Measurements from ENCODE around the gene TESMIN. TPM values are rescaled to one million over a fixed set of nuclear protein-coding genes. Genes with fewer than 3 reads are reported as not detected.

TESMIN gene
- total RNA-seq, 1 donor from 2014 or later = 1.2 TPM

GRCh38 chr11:68714060-68714856 is 37.1 kb downstream of the TESMIN start:
- FAIRE-seq = no peak

GRCh38 chr11:68711114-68711513 is 40.2 kb downstream of the TESMIN start:
- FAIRE-seq = no peak
- DNase-seq (ENCODE audit: low spot score in 2 of 2) = no peak

More at GRCh38 chr11:68714060-68714856, 37.1 kb downstream of the TESMIN start:
- DNase-seq (ENCODE audit: low spot score in 2 of 2) = no peak

GRCh38 chr11:68710409-68710808 is 40.9 kb downstream of the TESMIN start:
- DNase-seq (ENCODE audit: low spot score in 2 of 2) = no peak

DNA sequence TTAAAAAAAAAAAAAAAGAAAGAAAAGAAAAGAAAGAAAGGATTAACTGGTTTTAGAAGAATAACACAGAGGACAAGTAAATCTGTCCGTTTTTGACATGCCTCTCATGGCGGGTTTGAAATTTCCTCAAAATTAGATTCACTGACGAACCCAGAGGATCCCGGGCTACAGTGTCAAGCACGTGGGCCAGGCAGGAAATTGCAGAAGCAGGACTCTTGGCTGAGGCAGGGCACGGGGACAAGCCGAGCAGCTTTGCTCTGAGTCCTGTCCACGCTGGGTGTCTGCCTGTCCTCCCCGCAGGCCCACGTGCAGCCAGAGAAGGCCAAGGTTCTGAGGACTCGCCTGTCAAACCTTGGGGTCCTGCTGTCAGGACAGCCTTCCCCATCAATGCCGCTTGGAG is 42.3 kb downstream of the TESMIN start:
- FAIRE-seq (no peak), DNase-seq (ENCODE audit: low spot score in 2 of 2) (no peak)

More at GRCh38 chr11:68710409-68710808, 40.9 kb downstream of the TESMIN start:
- FAIRE-seq = no peak

DNA sequence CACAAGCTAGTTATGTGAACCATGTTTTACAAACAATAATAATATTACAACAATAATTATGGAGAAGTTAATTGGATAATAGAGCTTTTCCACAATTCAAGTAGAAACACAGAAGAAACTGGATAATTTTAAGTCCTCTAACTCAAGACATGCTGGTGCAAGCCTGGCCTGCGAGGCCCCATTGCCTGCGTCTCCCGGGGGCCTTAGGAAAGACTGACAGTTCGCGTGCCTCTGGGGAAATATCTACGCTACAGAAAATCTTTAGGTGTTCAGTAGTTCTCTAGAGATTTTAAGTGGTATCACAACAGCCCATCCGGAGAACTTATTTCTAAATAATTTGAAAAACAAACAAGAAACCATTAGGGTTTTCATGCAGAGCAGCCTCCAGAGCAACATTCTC is 43.8 kb downstream of the TESMIN start:
- FAIRE-seq (no peak), DNase-seq (ENCODE audit: low spot score in 2 of 2) (no peak)

GRCh38 chr11:68704887-68705286 is 46.4 kb downstream of the TESMIN start:
- no peak for DNase-seq (ENCODE audit: low spot score in 2 of 2)
- no peak for FAIRE-seq

GRCh38 chr11:68698993-68699392 is 52.3 kb downstream of the TESMIN start:
- no peak for DNase-seq (ENCODE audit: low spot score in 2 of 2)
- FAIRE-seq = no peak

GRCh38 chr11:68695531-68695930 is 55.8 kb downstream of the TESMIN start:
- DNase-seq (ENCODE audit: low spot score in 2 of 2) = no peak
- FAIRE-seq = no peak

DNA sequence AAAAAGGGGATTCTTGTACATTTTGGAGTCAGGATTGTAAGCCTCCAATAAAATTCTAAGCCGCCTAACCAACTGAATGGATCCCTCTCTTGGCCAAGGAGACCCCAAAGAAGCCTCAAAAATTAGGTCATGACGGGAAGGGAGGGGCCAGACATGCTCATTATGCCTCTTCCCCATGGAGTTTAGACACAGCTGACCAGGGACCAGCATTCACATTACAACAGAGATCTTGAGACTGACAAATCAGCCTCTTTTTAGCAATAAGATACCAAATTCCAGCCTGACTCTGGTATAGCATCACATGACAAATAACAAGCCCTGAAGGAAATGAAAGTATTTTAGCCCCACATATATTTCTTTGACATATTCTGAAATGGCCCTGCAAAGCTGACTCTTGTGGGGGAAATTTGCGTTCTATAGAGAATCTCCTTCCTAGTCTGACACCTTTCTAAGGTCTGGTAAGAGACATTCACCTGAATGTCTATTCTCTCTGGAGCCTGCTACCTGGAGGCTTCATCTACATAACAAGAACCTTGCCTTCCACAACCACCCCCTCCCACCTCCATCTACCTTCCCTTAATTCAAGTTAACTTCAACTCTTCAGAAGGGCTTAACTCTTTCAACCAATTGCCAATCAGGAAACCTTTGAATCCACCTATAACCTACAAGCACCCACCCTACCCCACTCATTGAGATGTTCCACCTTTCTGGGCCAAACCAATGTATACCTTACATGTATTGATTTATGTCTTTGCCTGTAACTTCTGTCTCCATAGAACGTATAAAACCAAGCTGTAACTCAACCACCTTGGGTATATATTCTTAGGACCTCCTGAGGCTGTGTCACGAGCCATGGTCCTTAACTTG is 56.7 kb downstream of the TESMIN start:
- DNase-seq (ENCODE audit: low spot score in 2 of 2) (no peak), FAIRE-seq (no peak)

GRCh38 chr11:68693484-68693882 is 57.8 kb downstream of the TESMIN start:
- FAIRE-seq = no peak
- no peak for DNase-seq (ENCODE audit: low spot score in 2 of 2)

DNA sequence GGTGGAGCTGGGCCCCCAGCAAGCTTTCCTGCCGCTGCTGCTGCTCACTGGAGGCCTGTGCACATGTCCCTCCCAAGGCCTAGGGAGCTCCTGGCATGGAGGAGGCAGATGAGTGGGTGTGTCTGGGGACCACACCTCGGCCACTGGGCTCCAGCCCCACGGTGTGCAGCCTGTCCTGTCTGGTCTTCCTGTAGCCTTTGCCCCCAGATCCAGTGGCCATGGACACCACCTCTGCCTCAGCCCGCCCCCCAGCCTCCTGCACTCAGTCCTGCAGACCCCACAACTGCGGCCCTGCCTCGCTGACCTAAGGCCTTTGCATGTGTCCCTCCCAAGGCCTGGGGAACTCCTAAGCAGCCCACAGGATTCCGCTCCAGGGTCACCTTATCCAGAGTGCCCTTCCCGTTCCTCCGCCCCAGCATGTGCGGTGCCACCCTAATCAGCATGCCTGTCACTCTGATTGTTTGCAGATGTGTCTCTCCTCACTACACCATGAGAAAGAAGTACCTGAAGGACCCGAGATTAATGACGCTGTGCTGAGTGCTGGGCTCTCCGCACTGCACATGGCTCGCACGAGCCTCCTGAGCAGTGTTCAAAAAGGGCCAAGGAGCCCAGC is 58.3 kb downstream of the TESMIN start:
- no peak for DNase-seq (ENCODE audit: low spot score in 2 of 2)
- no peak for FAIRE-seq

- DNase-seq (ENCODE audit: low spot score in 2 of 2) (no peak), FAIRE-seq (no peak)
Measured at GRCh38 chr11:68692115-68692514, 59.2 kb downstream of the TESMIN start.

DNA sequence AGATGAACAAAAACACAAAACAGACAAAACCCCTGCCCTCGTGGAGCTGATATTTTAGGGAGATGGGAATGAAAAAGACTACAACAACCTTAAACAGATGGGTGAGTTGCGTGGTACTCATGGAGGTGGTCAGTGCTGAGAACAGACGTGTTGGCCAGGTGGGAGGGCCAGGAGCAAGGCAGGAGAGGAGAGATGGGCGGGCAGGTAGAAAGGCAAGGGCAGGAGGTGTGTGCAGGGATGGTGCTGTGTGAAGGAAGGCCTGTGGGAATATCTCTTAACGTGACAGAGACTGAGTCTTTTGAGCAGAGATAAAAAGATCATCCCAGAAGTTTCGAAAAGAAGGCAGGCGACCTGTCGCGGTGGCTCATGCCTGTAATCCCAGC is 59.9 kb downstream of the TESMIN start:
- no peak for FAIRE-seq
- DNase-seq (ENCODE audit: low spot score in 2 of 2) = no peak

GRCh38 chr11:68690671-68691401 is 60.5 kb downstream of the TESMIN start:
- DNase-seq (ENCODE audit: low spot score in 2 of 2) (no peak), FAIRE-seq (no peak)

GRCh38 chr11:68689737-68690625 is 61.3 kb downstream of the TESMIN start:
- DNase-seq (ENCODE audit: low spot score in 2 of 2) = no peak
- FAIRE-seq = no peak

DNA sequence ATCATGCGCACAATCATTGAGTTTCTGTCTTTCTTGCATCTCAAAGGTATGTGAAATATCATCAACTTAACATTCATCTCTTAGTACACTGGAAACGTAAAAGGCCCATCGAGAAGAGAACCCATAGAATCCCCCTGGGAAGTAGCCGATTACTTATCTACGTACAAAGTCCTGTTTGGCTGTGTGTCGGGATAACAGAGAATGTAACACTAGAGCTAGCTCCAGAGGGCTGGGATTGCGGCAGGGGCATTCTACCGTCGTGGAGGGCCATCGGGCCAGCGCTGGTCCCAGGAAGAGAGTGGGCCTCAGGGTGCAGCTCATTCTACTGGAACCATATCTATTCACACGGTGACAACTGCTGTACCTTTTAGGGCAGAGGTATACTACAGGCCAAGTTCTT is 62.4 kb downstream of the TESMIN start:
- DNase-seq (ENCODE audit: low spot score in 2 of 2) = no peak
- no peak for FAIRE-seq

DNA sequence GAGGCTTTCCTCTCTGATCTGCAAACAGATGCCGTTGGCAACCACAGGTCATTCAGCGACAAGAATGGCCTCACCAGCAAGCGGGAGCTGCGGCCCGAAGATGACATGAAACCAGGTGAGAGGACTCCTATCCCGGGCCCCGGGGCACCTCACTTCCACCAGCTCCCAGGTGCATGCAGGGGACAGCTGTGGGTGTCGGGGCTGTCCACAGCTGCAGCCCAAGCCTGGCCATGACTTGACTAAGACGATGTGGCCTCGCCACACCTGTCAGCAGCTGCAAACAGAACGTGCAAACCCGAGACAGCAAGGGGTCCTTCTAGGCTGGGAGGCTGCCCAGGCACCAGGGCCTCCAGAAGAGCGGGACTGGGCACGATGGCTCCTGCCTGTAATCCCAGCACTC is 63.3 kb downstream of the TESMIN start:
- DNase-seq (ENCODE audit: low spot score in 2 of 2) (no peak), FAIRE-seq (no peak)

- no peak for DNase-seq (ENCODE audit: low spot score in 2 of 2)
- FAIRE-seq = no peak
Measured at GRCh38 chr11:68687311-68687710, 64.0 kb downstream of the TESMIN start.

DNA sequence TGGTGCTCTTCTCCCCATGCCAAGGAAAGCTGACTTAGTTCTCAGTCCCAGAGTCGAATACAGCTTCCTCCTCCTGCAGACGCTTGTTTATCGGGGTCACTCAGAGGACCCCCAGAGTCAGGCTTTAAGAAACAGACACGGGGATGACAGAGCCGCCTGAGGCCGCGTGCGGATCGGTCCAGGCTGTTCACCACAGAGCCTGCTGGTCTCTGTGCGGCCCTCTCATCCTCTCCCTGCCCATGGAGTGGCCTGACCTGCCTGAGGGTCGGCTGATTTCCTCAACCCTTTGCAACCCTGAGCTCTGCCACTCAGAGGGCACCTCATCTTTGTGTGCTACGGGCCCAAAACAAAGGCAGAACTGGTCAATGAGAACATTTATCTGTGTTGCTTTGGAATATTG is 64.8 kb downstream of the TESMIN start:
- DNase-seq (ENCODE audit: low spot score in 2 of 2) = no peak
- FAIRE-seq = no peak

All from frontal cortex (tissue), 4 donors.